Measurements from ENCODE around the gene UAP1.

DNA sequence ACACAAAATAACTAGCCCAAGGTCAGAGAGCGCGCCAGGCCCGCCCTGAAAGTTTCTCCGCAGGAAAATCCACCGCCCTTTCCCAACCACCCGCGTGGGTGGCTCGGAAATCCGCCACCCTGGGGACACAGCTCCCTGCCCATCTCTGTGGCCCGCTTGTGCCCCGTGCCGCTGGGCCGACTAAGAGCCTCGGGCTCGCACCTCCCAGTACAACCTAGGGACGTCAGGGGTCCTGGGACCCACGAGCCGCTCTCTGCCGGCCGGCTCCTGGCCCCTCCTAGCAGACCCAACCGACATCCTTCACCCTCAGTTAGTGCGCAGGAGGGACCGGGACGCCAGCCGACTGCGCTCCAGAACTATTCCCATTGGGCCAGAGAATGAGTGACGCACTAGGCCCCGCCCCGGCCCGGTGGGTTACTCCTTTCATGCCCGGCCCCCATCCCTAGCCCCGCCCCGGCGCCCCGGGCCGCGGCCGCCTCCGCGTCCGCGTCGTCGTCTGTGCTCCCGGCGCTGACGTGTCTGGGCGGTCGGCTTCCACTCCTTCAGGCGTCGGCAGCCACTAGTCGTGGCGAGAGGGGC is 396 bp upstream of the UAP1 start:
- TF ChIP-seq JUN (IDR thresholded peaks at IDR 0.05; ENCODE audit: borderline replicate concordance, insufficient read depth, insufficient read length, low read depth) = no peak
- TF ChIP-seq CTCF (IDR thresholded peaks at IDR 0.05; ENCODE audit: extremely low read depth in 1 of 2, insufficient read depth in 1 of 2, low read depth in 1 of 2, low read length in 2 of 2) = no peak
- TF ChIP-seq POLR2A (IDR thresholded peaks at IDR 0.05; ENCODE audit: low read depth, low read length) = no peak
- no peak for TF ChIP-seq GATA2 (IDR thresholded peaks at IDR 0.05; ENCODE audit: insufficient read depth, insufficient read length, low read depth, low read length)
- TF ChIP-seq FOS (IDR thresholded peaks at IDR 0.05; ENCODE audit: borderline replicate concordance, insufficient read depth, low read length) = peak; percentile 17
- no peak for TF ChIP-seq EZH2 (IDR thresholded peaks at IDR 0.05; ENCODE audit: borderline replicate concordance, low read depth, low read length, severe bottlenecking)
